ENCODE measurements around the gene HRAS. TPM values are rescaled to one million over a fixed set of nuclear protein-coding genes. Genes with fewer than 3 reads are reported as not detected.
A peak's percentile ranks its signal among the peaks of the same experiment; 100 is the strongest.

HRAS gene
- total and polyA plus RNA-seq, 4 donors = 4.7 to 17.4 (median 10.9) TPM

DNA sequence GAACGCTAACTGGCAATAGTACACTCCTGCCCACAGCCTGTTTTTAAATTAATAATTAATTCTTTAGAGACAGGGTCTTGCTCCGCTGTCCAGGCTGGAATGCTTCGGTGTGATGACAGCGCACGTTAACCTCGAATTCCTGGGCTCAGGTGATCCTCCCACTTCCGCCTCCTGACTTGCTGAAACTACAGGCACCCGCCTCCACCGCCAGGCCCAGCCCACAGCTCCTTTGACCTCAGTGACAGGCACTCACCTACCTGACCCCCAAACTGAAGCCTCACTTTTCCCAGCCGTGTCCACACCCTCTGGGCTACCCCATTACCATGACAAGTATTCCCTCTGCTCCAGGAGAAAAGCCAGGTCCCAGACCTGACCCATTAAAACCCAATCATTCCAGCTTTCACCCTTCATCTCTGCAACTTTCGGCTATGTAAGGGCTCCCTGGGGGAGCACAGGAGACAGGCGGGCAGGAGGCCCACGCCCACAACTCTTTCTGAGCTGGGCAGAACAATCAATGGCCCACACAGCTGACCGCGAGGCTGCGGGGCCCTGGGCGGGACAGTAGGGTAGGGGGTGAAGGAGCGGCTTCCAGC is 24.4 kb upstream of the HRAS start:
- no peak for TF ChIP-seq HNF4G (IDR thresholded peaks at IDR 0.05)
- TF ChIP-seq GABPA (IDR thresholded peaks at IDR 0.05 in 1 of 2, conservative IDR thresholded peaks at IDR 0.05 in 1 of 2) = peak in 1 of 2 donors; percentile 68
- peak in 1 of 2 donors; percentile 10 for TF ChIP-seq RAD21 (IDR thresholded peaks at IDR 0.05)
- peak; percentile 43 for TF ChIP-seq REST (IDR thresholded peaks at IDR 0.05)
- peak; percentile 18 to 35 for TF ChIP-seq HNF4A (conservative IDR thresholded peaks at IDR 0.05)
- TF ChIP-seq NR2F2 (IDR thresholded peaks at IDR 0.05) = peak; percentile 9
- no peak for TF ChIP-seq CTCF (IDR thresholded peaks at IDR 0.05; ENCODE audit: low read depth, low read length, missing input control)
- TF ChIP-seq RXRA (IDR thresholded peaks at IDR 0.05) = peak; percentile 19 to 69
- TF ChIP-seq FOXA2 (IDR thresholded peaks at IDR 0.05) = no peak
- TF ChIP-seq MAX (IDR thresholded peaks at IDR 0.05) = no peak
- TF ChIP-seq EGR1 (IDR thresholded peaks at IDR 0.05; ENCODE audit: low read depth in 2 of 2) = peak in 1 of 2 donors; percentile 49
- Histone ChIP-seq H3K36me3 (ENCODE audit: control insufficient read depth in 4 of 4, insufficient read depth in 3 of 4, low read depth in 1 of 4, low read length in 3 of 4) (peaks cover 0 to 8% (median 6%) of the 10 kb centered on the region in 4 donors), H3K9me3 (ENCODE audit: control insufficient read depth in 4 of 4, low read length in 3 of 4) (no peaks in the 10 kb centered on the region), H3K27ac (ENCODE audit: low read depth in 1 of 2, low read length in 2 of 2) (peak overlapping the region; percentile 76 to 88), H3K4me3 (ENCODE audit: low read depth in 1 of 3, low read length in 3 of 3) (peak overlapping the region; percentile 65 to 95 (median 67)), H3K9ac (ENCODE audit: low read depth in 1 of 2, low read length in 2 of 2) (peak overlapping the region; percentile 1 to 13), H3K27me3 (ENCODE audit: control insufficient read depth in 4 of 4, insufficient read depth in 4 of 4, low read length in 3 of 4) (no peaks in the 10 kb centered on the region), H3K4me1 (ENCODE audit: control insufficient read depth in 4 of 4, insufficient read depth in 4 of 4, low read length in 3 of 4) (peaks cover 17 to 33% (median 22%) of the 10 kb centered on the region in 4 donors)
- WGBS = 33% methylated on average over 18 of the region's 18 CpGs
- no peak for DNase-seq (ENCODE audit: low spot score)

DNA sequence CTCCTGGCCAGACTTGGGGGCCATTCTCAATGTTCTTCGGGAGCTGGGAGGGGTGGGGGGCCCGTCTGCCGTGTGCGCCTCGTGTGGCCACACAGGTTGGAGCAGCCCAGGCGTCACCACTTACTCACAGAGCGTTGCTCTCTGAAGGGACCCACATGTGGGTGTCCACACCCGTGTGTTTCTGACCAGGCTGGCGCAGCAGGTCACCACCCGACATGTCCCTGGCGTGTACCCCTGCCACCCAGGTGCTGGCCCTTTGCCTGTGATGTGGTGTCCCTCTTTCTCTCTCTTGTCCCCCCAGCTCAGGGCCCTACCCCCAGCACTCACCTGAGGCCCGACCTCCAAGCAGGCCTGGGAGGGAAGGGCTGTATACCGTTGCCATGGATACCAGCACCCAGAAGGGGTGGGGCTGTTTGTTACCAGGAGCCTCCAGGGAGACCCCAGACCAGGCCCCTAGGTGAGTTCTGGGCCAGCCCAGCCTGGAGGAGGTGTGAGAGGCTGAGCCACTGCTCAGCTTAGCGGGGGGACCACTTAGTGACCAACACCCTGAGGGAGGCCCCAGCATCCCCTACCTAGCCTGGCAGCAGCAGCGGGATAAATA is 23.7 kb upstream of the HRAS start:
- H3K4me1 ChIP-seq (ENCODE audit: control insufficient read depth in 4 of 4, insufficient read depth in 4 of 4, low read length in 3 of 4) = peaks cover 21 to 40% (median 29%) of the 10 kb centered on the region in 4 donors
- no peak overlapping the region for H3K4me3 ChIP-seq (ENCODE audit: low read depth in 1 of 3, low read length in 3 of 3)
- H3K9me3 ChIP-seq (ENCODE audit: control insufficient read depth in 4 of 4, low read length in 3 of 4) = no peaks in the 10 kb centered on the region
- peak overlapping the region; percentile 27 to 76 for H3K27ac ChIP-seq (ENCODE audit: low read depth in 1 of 2, low read length in 2 of 2)
- TF ChIP-seq YY1 (IDR thresholded peaks at IDR 0.05) (no peak), TAF1 (conservative IDR thresholded peaks at IDR 0.05) (no peak), RAD21 (IDR thresholded peaks at IDR 0.05) (no peak), SP1 (IDR thresholded peaks at IDR 0.05) (no peak), FOXA2 (IDR thresholded peaks at IDR 0.05) (no peak), MAX (IDR thresholded peaks at IDR 0.05) (no peak), HNF4G (IDR thresholded peaks at IDR 0.05) (no peak), RXRA (IDR thresholded peaks at IDR 0.05) (no peak), CTCF (IDR thresholded peaks at IDR 0.05; ENCODE audit: low read depth, low read length, missing input control) (no peak), GABPA (IDR thresholded peaks at IDR 0.05 in 1 of 2, conservative IDR thresholded peaks at IDR 0.05 in 1 of 2) (no peak)
- no peak overlapping the region for H3K9ac ChIP-seq (ENCODE audit: low read depth in 1 of 2, low read length in 2 of 2)
- no peaks in the 10 kb centered on the region for H3K27me3 ChIP-seq (ENCODE audit: control insufficient read depth in 4 of 4, insufficient read depth in 4 of 4, low read length in 3 of 4)
- peaks cover 0 to 8% (median 6%) of the 10 kb centered on the region in 4 donors for H3K36me3 ChIP-seq (ENCODE audit: control insufficient read depth in 4 of 4, insufficient read depth in 3 of 4, low read depth in 1 of 4, low read length in 3 of 4)
- WGBS = 88% methylated on average over 15 of the region's 15 CpGs
- DNase-seq (ENCODE audit: low spot score) = no peak

Data from liver (tissue), 9 donors.